GM12875 (cell line): ENCODE data around the gene SLCO2A1.

ENCODE experiments used
- H3K4me3 ChIP-seq: one replicate; pipeline ENCODE4 v1.5.1; 2011; ENCODE audit warnings: low read depth, low read length, control low read depth
- TF ChIP-seq, protein P1 (sequence below): IDR thresholded peaks from 2 replicates; pipeline ENCODE4 v1.5.1; 2011; ENCODE audit warnings: low read depth, mild to moderate bottlenecking, control low read depth, inconsistent platforms, low read length, moderate library complexity, borderline replicate concordance; ENCODE audit not compliant: insufficient read depth

The SLCO2A1 gene

DNA sequence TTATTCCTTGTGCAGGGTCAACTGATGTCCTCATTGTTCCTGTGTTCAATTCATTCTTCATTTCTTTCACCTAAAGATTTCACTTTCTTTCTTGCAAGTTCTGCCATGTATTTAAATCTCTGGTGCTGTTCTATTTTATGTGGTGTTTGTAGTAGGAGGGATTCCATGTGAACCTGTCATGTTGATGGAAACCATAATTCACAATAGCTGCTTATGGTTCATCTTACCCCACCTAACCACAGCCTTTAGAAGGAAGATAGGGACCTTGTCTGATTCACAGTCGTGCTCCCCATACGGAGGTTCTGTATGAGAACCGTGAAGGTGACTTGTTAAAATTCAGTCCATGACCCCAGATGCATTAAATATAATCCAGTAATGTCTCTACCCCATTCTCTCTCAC is 21.9 kb downstream of the SLCO2A1 start:
- TF ChIP-seq, protein P1, sequence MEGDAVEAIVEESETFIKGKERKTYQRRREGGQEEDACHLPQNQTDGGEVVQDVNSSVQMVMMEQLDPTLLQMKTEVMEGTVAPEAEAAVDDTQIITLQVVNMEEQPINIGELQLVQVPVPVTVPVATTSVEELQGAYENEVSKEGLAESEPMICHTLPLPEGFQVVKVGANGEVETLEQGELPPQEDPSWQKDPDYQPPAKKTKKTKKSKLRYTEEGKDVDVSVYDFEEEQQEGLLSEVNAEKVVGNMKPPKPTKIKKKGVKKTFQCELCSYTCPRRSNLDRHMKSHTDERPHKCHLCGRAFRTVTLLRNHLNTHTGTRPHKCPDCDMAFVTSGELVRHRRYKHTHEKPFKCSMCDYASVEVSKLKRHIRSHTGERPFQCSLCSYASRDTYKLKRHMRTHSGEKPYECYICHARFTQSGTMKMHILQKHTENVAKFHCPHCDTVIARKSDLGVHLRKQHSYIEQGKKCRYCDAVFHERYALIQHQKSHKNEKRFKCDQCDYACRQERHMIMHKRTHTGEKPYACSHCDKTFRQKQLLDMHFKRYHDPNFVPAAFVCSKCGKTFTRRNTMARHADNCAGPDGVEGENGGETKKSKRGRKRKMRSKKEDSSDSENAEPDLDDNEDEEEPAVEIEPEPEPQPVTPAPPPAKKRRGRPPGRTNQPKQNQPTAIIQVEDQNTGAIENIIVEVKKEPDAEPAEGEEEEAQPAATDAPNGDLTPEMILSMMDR: no peak
- H3K4me3 ChIP-seq: no peak overlapping the region

DNA sequence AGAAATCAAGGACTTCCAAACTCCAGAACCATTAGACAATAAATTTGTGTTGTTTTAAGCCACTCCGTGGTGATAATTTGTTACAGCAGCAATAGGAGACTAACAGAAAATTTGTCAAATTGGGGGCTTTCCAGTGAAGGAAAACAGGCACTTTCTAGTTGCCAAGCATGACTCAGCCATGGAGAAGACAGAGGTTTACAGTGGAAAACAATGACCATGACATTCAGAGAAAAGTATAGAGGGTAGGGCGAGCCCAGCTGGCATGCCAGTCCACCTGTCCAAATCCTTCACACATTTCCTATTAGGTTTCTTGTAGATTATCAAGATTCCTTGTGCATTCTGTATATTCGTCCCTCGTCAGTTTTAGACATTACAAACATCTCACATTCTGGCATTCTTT is 24.9 kb downstream of the SLCO2A1 start:
- TF ChIP-seq, protein P1: no peak
- H3K4me3 ChIP-seq: no peak overlapping the region

DNA sequence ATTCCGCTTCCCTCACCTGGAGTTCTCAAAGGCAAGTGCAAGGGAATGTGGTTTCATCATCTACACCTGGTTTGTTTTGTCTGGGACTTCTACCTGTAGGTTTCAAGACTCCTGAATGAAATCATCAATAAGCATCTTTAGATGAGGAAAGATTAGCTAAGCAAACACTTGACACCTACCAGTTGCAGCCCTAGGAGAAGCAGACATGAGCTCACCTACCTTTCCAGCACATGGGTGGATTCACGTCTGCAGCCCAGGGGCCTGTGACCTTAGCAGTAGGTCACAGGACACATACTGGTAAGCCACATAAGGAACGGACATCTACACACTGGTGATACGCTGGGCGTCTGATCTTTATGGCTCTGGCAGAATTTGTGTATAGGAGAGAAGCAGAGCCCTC is 26.7 kb downstream of the SLCO2A1 start:
- TF ChIP-seq, protein P1: no peak

DNA sequence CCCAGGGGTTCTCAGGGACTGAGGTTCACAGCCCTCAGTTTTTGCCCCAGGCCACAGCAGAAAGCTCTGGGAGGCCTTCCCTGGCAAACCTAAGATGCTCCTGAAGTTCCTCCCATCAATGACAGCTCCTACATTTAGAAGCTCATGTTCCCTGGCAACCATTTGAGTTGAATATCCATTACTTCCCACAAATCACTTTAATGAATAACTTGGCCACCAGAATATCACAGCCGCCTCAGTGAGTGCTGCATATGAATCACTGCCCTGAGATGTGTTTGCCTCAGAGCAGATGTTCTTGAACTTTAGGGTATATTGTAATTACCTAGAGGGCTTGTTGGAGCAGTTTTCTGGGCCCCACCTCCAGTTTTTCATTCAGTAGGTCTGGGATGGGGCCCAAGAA is 27.4 kb downstream of the SLCO2A1 start:
- no peak overlapping the region for H3K4me3 ChIP-seq
- TF ChIP-seq, protein P1: no peak

More for the DNA sequence above, 26.7 kb downstream of the SLCO2A1 start:
- no peak overlapping the region for H3K4me3 ChIP-seq

DNA sequence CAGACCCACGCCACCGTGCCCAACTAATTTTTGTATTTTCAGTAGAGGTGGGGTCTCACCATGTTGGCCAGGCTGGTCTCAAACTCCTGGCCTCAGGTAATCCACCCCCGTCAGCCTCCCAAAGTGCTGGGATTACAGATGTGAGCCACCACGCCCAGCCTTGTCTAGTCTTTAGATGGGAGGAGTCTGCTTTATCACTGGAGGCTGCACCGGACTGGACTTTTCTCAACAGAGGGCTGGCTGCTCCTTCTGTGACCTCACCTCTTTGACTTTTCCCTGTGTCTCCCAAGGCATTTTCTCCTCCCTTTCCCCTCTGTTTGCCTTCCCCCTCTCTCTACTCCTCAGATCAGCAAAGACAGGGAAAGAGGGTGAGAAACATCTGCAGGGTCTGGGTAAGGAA is 28.5 kb downstream of the SLCO2A1 start:
- no peak overlapping the region for H3K4me3 ChIP-seq
- TF ChIP-seq, protein P1: no peak

DNA sequence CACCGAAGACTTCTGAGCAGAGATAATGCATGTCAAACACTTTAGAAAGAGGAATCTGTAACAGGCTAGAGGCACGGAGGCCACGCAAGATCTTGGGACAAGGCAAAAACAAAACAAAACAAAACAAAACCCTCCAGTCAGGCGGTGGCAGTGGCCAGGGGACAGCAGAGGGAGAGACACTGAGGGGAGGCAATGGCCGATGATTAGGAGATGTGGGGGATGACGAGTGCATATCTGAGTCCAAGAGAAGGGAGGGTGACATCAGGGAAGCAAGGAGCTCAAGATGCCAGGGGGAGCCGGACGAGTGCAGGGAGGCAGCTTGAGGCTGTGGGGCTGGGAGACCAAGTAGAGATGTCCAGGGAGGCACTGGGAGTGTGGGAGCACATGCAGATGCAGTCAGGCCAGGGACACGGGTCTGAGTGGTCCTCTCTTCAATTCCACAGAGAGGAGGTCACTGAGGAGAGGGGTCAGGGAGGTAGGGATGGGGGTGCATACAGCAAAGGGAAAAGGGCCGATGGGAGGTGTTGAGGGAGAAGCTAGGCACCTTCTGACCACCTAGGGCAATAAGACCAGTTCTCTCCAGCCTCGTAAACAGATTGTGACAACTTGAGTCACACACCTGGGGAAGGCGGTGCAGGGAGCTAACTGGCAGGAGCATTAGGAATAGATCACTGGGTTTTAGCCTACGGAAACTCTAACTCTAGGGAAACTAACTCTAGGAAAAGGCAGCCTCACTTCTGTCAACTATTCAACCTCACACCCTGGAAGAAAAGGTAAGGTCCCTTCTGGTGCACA is 29.6 kb downstream of the SLCO2A1 start:
- TF ChIP-seq, protein P1: no peak
- no peak overlapping the region for H3K4me3 ChIP-seq

DNA sequence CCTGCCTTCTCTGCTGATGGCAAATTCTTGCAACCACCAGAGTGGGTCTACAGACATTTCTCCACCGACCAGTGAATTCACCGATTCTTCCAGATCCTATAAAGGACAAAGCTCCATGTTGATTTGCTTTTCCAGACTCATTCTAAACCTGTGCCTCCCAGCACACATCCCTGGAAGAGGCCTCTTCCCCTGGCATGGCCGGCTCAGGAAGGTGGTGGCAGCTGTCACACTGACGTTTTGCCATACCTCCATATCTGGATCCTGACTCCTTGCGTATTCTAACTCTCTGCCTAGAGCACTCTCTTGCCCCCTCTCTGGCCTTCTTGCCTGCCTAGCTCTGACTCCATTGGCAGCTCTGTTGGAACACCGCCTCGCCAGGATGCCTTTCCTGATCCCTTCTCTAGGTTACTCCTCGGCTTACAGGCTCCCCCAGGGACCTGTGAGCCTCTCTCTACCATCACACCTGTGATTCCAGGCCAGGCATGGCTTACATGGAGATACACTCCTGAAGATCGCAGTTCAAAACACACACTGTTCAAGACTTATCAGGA is 31.0 kb downstream of the SLCO2A1 start:
- TF ChIP-seq, protein P1: no peak
- no peak overlapping the region for H3K4me3 ChIP-seq
